H9 (cell line): ENCODE measurements around the gene PAQR9. TPM values are rescaled to one million over a fixed set of nuclear protein-coding genes. Genes with fewer than 3 reads are reported as not detected.

Experiments used
- DNase-seq: peaks from one replicate; pipeline ENCODE4 v3.0.0-alpha.2; 2017
- H2AFZ ChIP-seq: one replicate; pipeline ENCODE4 v1.6.1; 2013; ENCODE audit warnings: mild to moderate bottlenecking, low read length, control low read depth, moderate library complexity
- H2AK5ac ChIP-seq: 2 replicates; pipeline ENCODE4 v1.6.1; 2013; ENCODE audit warnings: low read length, control low read depth, mixed read lengths; ENCODE audit not compliant: insufficient read length
- H2BK120ac ChIP-seq: one replicate; pipeline ENCODE4 v1.6.1; 2013; ENCODE audit warnings: low read depth, mild to moderate bottlenecking, low read length, control low read depth, inconsistent platforms; ENCODE audit not compliant: poor library complexity, severe bottlenecking
- H2BK12ac ChIP-seq: 2 replicates; pipeline ENCODE4 v1.6.1; 2013; ENCODE audit warnings: low read length, control low read depth, mixed read lengths, low read depth; ENCODE audit not compliant: insufficient read length
- H2BK15ac ChIP-seq: 2 replicates; pipeline ENCODE4 v1.6.1; 2013; ENCODE audit warnings: low read depth, low read length, control low read depth
- H2BK20ac ChIP-seq: one replicate; pipeline ENCODE4 v1.6.1; 2013; ENCODE audit warnings: low read depth, mild to moderate bottlenecking, low read length, control low read depth, inconsistent platforms; ENCODE audit not compliant: poor library complexity, severe bottlenecking
- H2BK5ac ChIP-seq: 2 replicates; pipeline ENCODE4 v1.6.1; 2013; ENCODE audit warnings: low read length, control low read depth, mixed read lengths; ENCODE audit not compliant: insufficient read length
- H3K14ac ChIP-seq: 2 replicates; pipeline ENCODE4 v1.6.1; 2013; ENCODE audit warnings: low read length, control low read depth; ENCODE audit not compliant: insufficient read depth
- H3K18ac ChIP-seq: 2 replicates; pipeline ENCODE4 v1.6.1; 2013; ENCODE audit warnings: low read depth, mild to moderate bottlenecking, mixed read lengths, low read length, control low read depth; ENCODE audit not compliant: insufficient read length
- H3K23ac ChIP-seq: 2 replicates; pipeline ENCODE4 v1.6.1; 2013; ENCODE audit warnings: low read length, control low read depth, mixed read lengths, low read depth; ENCODE audit not compliant: insufficient read length
- H3K23me2 ChIP-seq: 2 replicates; pipeline ENCODE4 v1.6.1; 2013; ENCODE audit warnings: low read depth, mild to moderate bottlenecking, mixed read lengths, low read length, control low read depth; ENCODE audit not compliant: insufficient read length, poor library complexity, severe bottlenecking
- H3K27ac ChIP-seq: 2 replicates; pipeline ENCODE4 v1.5.1; 2013; ENCODE audit warnings: low read length, control low read depth, mixed read lengths, low read depth; ENCODE audit not compliant: insufficient read length
- H3K27me3 ChIP-seq: 2 replicates; pipeline ENCODE4 v1.6.1; 2013; ENCODE audit warnings: low read length, control low read depth, inconsistent platforms; ENCODE audit not compliant: insufficient read depth
- H3K4ac ChIP-seq: 2 replicates; pipeline ENCODE4 v1.6.1; 2013; ENCODE audit warnings: low read depth, mild to moderate bottlenecking, control low read depth, inconsistent platforms, low read length, moderate library complexity
- H3K4me1 ChIP-seq: 2 replicates; pipeline ENCODE4 v1.6.1; 2013; ENCODE audit warnings: low read length, control low read depth, inconsistent platforms; ENCODE audit not compliant: insufficient read depth
- H3K4me2 ChIP-seq: 2 replicates; pipeline ENCODE4 v1.6.1; 2013; ENCODE audit warnings: low read length, control low read depth, mixed read lengths; ENCODE audit not compliant: insufficient read length, insufficient read depth
- H3K56ac ChIP-seq: 2 replicates; pipeline ENCODE4 v1.6.1; 2013; ENCODE audit warnings: low read depth, mild to moderate bottlenecking, mixed read lengths, low read length, control low read depth; ENCODE audit not compliant: insufficient read length
- H3K79me1 ChIP-seq: 2 replicates; pipeline ENCODE4 v1.6.1; 2013; ENCODE audit warnings: low read depth, mild to moderate bottlenecking, moderate library complexity, low read length, control low read depth, inconsistent platforms; ENCODE audit not compliant: insufficient read depth, poor library complexity, severe bottlenecking
- H3K79me2 ChIP-seq: 2 replicates; pipeline ENCODE4 v1.6.1; 2013; ENCODE audit warnings: low read length, control low read depth, inconsistent platforms; ENCODE audit not compliant: insufficient read depth
- H3K9ac ChIP-seq: 2 replicates; pipeline ENCODE4 v1.6.1; 2013; ENCODE audit warnings: low read length, control low read depth, mixed read lengths; ENCODE audit not compliant: insufficient read length; ENCODE audit errors: extremely low read depth
- H3K9me3 ChIP-seq: one replicate; pipeline ENCODE4 v1.6.1; 2013; ENCODE audit warnings: low read depth, low read length, inconsistent platforms; ENCODE audit not compliant: control insufficient read depth
- H3T11ph ChIP-seq: one replicate; pipeline ENCODE4 v1.6.1; 2013; ENCODE audit warnings: mild to moderate bottlenecking, low read length, control low read depth, inconsistent platforms
- H4K20me1 ChIP-seq: one replicate; pipeline ENCODE4 v1.6.1; 2013; ENCODE audit not compliant: control insufficient read depth, insufficient read length, insufficient read depth
- H4K5ac ChIP-seq: 2 replicates; pipeline ENCODE4 v1.6.1; 2013; ENCODE audit warnings: low read depth, mild to moderate bottlenecking, mixed read lengths, low read length, control low read depth; ENCODE audit not compliant: insufficient read length
- H4K8ac ChIP-seq: replicated peaks from 2 replicates; pipeline ENCODE4 v1.6.1; 2013; ENCODE audit warnings: low read length, control low read depth, mixed read lengths, low read depth; ENCODE audit not compliant: insufficient read length
- H4K91ac ChIP-seq: 2 replicates; pipeline ENCODE4 v1.6.1; 2013; ENCODE audit warnings: low read depth, mild to moderate bottlenecking, moderate library complexity, mixed read lengths, low read length, control low read depth; ENCODE audit not compliant: insufficient read length
- H3K27ac Mint-ChIP-seq, 3 experiments: 2 replicates in 2 of 3; 3 replicates in 1 of 3; pipeline ENCODE4 v1.8.0; 2020 to 2021; ENCODE audit warnings: mixed read lengths in 3 of 3, mild to moderate bottlenecking in 1 of 3, moderate library complexity in 1 of 3
- H3K27me3 Mint-ChIP-seq: 2 replicates; pipeline ENCODE4 v1.8.0; 2021; ENCODE audit warnings: low read depth, mild to moderate bottlenecking, moderate library complexity, mixed read lengths
- H3K36me3 Mint-ChIP-seq, 3 experiments: 2 replicates in 2 of 3; 3 replicates in 1 of 3; pipeline ENCODE4 v1.8.0; 2020 to 2021; ENCODE audit warnings: low read depth in 3 of 3, mixed read lengths in 3 of 3; ENCODE audit not compliant: insufficient read depth in 1 of 3
- H3K4me1 Mint-ChIP-seq, 2 experiments: 2 replicates each; pipeline ENCODE4 v1.8.0; 2020; ENCODE audit warnings: mixed read lengths in 2 of 2
- H3K4me3 Mint-ChIP-seq, 2 experiments: 2 replicates in 1 of 2; 3 replicates in 1 of 2; pipeline ENCODE4 v1.8.0; 2020 to 2021; ENCODE audit warnings: mild to moderate bottlenecking in 2 of 2, mixed read lengths in 2 of 2, moderate library complexity in 1 of 2
- H3K9me3 Mint-ChIP-seq, 2 experiments: 2 replicates in 1 of 2; 3 replicates in 1 of 2; pipeline ENCODE4 v1.8.0; 2020; ENCODE audit warnings: mild to moderate bottlenecking in 2 of 2, mixed read lengths in 2 of 2, moderate library complexity in 1 of 2
- WGBS: extraction: QIAGEN DNeasy Blood & Tissue Kit; methylation state at CpG from one replicate; pipeline ENCODE4 v1.1.7; 2013; ENCODE audit warnings: missing lambda C conversion rate, low lambda C conversion rate, mixed read lengths; ENCODE audit not compliant: insufficient read length; ENCODE audit errors: extremely low coverage; 5-methylcytosine and 5-hydroxymethylcytosine counted together
- total RNA-seq: library from RNA; stranded (reverse); gene quantifications from 2 replicates; pipeline ENCODE4 v1.2.1, GENCODE V29; 2021
- TF ChIP-seq, protein P1 (sequence below): fragments of 200-600 bp; sonication (generic); conservative IDR thresholded peaks from 3 replicates; pipeline ENCODE4 v1.8.0; 2021; ENCODE audit warnings: antibody characterized with exemption, mild to moderate bottlenecking

The PAQR9 gene
- total RNA-seq, 1 experiment from 2014 or later, result 2.3 TPM

DNA sequence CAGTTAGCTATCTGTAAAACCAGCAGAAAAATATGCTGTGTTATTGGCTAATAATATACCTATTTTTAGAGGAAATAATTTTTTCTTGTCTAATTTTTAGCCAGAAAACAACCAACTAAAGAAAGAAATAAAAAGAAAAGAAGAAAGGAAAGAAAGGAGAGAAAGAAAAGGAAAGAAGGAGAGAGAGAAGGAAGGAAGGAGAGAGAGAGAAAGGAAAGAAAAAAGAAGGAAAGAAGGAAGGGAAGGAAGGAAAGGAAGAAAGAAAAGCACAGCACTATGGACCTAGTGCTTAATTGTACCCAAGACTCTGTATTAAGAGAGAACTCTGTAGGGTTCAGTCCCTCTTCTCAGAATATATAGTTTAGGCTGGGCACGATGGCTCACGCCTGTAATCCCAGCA lies 3.3 kb upstream of the PAQR9 start:
- H2AFZ ChIP-seq, result no peak overlapping the region
- H3T11ph ChIP-seq, result no peak overlapping the region
- no peak overlapping the region for H3K4me2 ChIP-seq
- no peaks in the 10 kb centered on the region for H3K9me3 ChIP-seq
- H4K5ac ChIP-seq, result no peak overlapping the region
- H3K4ac ChIP-seq, result no peak overlapping the region
- no CpG with 5 or more reads among the region's 2 CpGs for WGBS
- no peak overlapping the region for H3K56ac ChIP-seq
- H3K27me3 ChIP-seq, result peaks cover 7% of the 10 kb centered on the region; the same call in 1 of the 2 replicates
- no peaks in the 10 kb centered on the region for H3K79me2 ChIP-seq
- H3K18ac ChIP-seq, result no peak overlapping the region
- H3K9me3 Mint-ChIP-seq, result peaks cover 2 to 6% of the 10 kb centered on the region in 2 experiments; a peak in 2 of 5 replicates
- peaks cover 2 to 7% (median 6%) of the 10 kb centered on the region in 3 experiments; a peak in 5 of 7 replicates for H3K36me3 Mint-ChIP-seq
- H3K14ac ChIP-seq, result no peak overlapping the region
- TF ChIP-seq, protein P1, sequence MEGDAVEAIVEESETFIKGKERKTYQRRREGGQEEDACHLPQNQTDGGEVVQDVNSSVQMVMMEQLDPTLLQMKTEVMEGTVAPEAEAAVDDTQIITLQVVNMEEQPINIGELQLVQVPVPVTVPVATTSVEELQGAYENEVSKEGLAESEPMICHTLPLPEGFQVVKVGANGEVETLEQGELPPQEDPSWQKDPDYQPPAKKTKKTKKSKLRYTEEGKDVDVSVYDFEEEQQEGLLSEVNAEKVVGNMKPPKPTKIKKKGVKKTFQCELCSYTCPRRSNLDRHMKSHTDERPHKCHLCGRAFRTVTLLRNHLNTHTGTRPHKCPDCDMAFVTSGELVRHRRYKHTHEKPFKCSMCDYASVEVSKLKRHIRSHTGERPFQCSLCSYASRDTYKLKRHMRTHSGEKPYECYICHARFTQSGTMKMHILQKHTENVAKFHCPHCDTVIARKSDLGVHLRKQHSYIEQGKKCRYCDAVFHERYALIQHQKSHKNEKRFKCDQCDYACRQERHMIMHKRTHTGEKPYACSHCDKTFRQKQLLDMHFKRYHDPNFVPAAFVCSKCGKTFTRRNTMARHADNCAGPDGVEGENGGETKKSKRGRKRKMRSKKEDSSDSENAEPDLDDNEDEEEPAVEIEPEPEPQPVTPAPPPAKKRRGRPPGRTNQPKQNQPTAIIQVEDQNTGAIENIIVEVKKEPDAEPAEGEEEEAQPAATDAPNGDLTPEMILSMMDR, result no peak
- H4K8ac ChIP-seq, result no peak overlapping the region
- H3K23ac ChIP-seq, result no peak overlapping the region
- H3K27ac Mint-ChIP-seq, result no peak overlapping the region; a peak in 1 of 7 replicates
- H2BK120ac ChIP-seq, result no peak overlapping the region
- H3K4me1 ChIP-seq, result no peaks in the 10 kb centered on the region
- H3K4me1 Mint-ChIP-seq, result peaks cover 13 to 16% of the 10 kb centered on the region in 2 experiments
- H2BK20ac ChIP-seq, result no peak overlapping the region
- H2BK12ac ChIP-seq, result no peak overlapping the region
- no peak overlapping the region for H2AK5ac ChIP-seq
- no peak overlapping the region for H2BK5ac ChIP-seq
- no peak overlapping the region for H3K4me3 Mint-ChIP-seq
- H2BK15ac ChIP-seq, result no peak overlapping the region
- H3K79me1 ChIP-seq, result no peaks in the 10 kb centered on the region
- H3K27ac ChIP-seq, result no peak overlapping the region
- DNase-seq, result no peak
- no peak overlapping the region for H4K91ac ChIP-seq
- no peaks in the 10 kb centered on the region for H4K20me1 ChIP-seq
- H3K9ac ChIP-seq, result no peak overlapping the region
- peaks cover 4% of the 10 kb centered on the region for H3K23me2 ChIP-seq
- H3K27me3 Mint-ChIP-seq, result peaks cover 44% of the 10 kb centered on the region
